ENCODE measurements around the gene CAPN2.

- no peak for TF ChIP-seq POLR2A (IDR thresholded peaks at IDR 0.05; ENCODE audit: low read depth, low read length)
- no peak for TF ChIP-seq TAF1 (IDR thresholded peaks at IDR 0.05; ENCODE audit: borderline replicate concordance, low read depth, low read length)
- no peak for TF ChIP-seq POLR2AphosphoS5 (IDR thresholded peaks at IDR 0.05; ENCODE audit: low read depth, low read length)
These were observed 48.2 kb upstream of the CAPN2 start for GRCh38 chr1:223664106-223664505.

Measured in GM12892 (cell line).